HL-60 (cell line): ENCODE data around the gene IQGAP2.

Source experiments
- DNase-seq, 2 experiments: peaks; one replicate each; pipeline ENCODE4 v3.0.0-alpha.2; 2010 to 2020; ENCODE audit warnings: low read depth in 1 of 2, low spot score in 1 of 2
- H3K27ac ChIP-seq: fragments of 250-450 bp; sonication (Bioruptor Pico); replicated peaks from 2 replicates; pipeline ENCODE4 v1.5.1; 2020; ENCODE audit warnings: mild to moderate bottlenecking, moderate library complexity
- H3K27me3 ChIP-seq: fragments of 250-450 bp; sonication (Bioruptor Pico); 2 replicates; pipeline ENCODE4 v1.5.1; 2021; ENCODE audit warnings: mild to moderate bottlenecking, moderate library complexity; ENCODE audit not compliant: insufficient read depth, poor library complexity, severe bottlenecking
- H3K4me3 ChIP-seq: replicated peaks from 2 replicates; pipeline ENCODE4 v1.5.1; 2011; ENCODE audit warnings: mild to moderate bottlenecking, control low read depth, low read length; ENCODE audit not compliant: insufficient read depth
- CTCF ChIP-seq: IDR thresholded peaks from one replicate; pipeline ENCODE4 v1.5.1; 2011; ENCODE audit warnings: low read length, control low read depth, inconsistent platforms; ENCODE audit not compliant: insufficient read depth
- GABPA ChIP-seq: IDR thresholded peaks from 2 replicates; pipeline ENCODE4 v1.6.1; 2012; ENCODE audit warnings: low read depth
- POLR2AphosphoS5 ChIP-seq: IDR thresholded peaks from 2 replicates; pipeline ENCODE4 v1.6.1; 2012; ENCODE audit warnings: low read depth
- REST ChIP-seq: IDR thresholded peaks from 2 replicates; pipeline ENCODE4 v1.6.1; 2012; ENCODE audit warnings: low read depth; ENCODE audit not compliant: insufficient replicate concordance
- SPI1 ChIP-seq: IDR thresholded peaks from 2 replicates; pipeline ENCODE4 v1.6.1; 2012; ENCODE audit warnings: low read depth, mild to moderate bottlenecking, borderline replicate concordance

IQGAP2 gene

GRCh38 chr5:76694317-76694716 is 291.2 kb downstream of the IQGAP2 start:
- TF ChIP-seq SPI1 (no peak), POLR2AphosphoS5 (no peak), REST (no peak), CTCF (no peak), GABPA (no peak)
- Histone ChIP-seq H3K27ac (no peak overlapping the region), H3K4me3 (no peak overlapping the region), H3K27me3 (no peaks in the 10 kb centered on the region)
- DNase-seq, result no peak

GRCh38 chr5:76695346-76695745 is 292.3 kb downstream of the IQGAP2 start:
- DNase-seq, result no peak
- Histone ChIP-seq H3K27ac (no peak overlapping the region), H3K4me3 (no peak overlapping the region), H3K27me3 (no peaks in the 10 kb centered on the region)
- TF ChIP-seq REST, result no peak
- no peak for TF ChIP-seq SPI1
- TF ChIP-seq POLR2AphosphoS5, result no peak
- TF ChIP-seq CTCF, result no peak
- no peak for TF ChIP-seq GABPA

DNA sequence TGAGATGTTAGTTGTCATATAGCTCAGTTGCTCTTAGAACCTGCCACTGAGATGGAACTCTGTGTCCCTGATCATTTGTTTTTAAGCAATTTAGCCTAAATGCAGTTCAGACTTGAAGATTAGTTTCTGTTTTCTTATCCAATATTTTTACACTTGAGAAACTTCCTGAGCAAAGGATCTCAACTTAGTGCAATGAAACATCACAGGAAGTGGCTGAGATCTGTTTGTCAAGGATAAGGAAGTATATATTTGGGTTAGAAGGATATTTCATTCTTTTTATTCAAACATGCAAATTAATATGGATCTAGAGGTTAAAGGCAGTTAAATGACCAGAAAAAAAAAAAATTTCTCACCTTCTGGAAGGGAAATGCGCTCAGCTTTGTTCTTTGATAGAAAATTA is 293.2 kb downstream of the IQGAP2 start:
- DNase-seq, result no peak
- H3K27me3 ChIP-seq, result no peaks in the 10 kb centered on the region
- no peak overlapping the region for H3K27ac ChIP-seq
- TF ChIP-seq CTCF (no peak), REST (no peak), POLR2AphosphoS5 (no peak), SPI1 (no peak), GABPA (no peak)
- H3K4me3 ChIP-seq, result no peak overlapping the region
